HFFc6 (cell line): ENCODE results near the gene BABAM2. TPM values are rescaled to one million over a fixed set of nuclear protein-coding genes. Genes with fewer than 3 reads are reported as not detected.
"Not testable (repeated sequence)": the region's sequence is repeated elsewhere in the genome, so short reads cannot be mapped to it uniquely, and the experiment has no call there.

Source experiments
- DNase-seq: peaks from one replicate; pipeline ENCODE4 v3.0.0-alpha.2; 2018
- H3K27ac Mint-ChIP-seq: 2 replicates; pipeline ENCODE4 v1.8.0; 2020; ENCODE audit warnings: mild to moderate bottlenecking, mixed read lengths
- H3K27me3 Mint-ChIP-seq: 2 replicates; pipeline ENCODE4 v1.8.0; 2021; ENCODE audit warnings: mild to moderate bottlenecking, moderate library complexity, mixed read lengths; ENCODE audit not compliant: insufficient read depth
- H3K36me3 Mint-ChIP-seq: 2 replicates; pipeline ENCODE4 v1.8.0; 2021; ENCODE audit warnings: low read depth, mixed read lengths
- H3K4me1 Mint-ChIP-seq: 2 replicates; pipeline ENCODE4 v1.8.0; 2020; ENCODE audit warnings: low read depth, mixed read lengths
- H3K4me3 Mint-ChIP-seq: 2 replicates; pipeline ENCODE4 v1.8.0; 2020; ENCODE audit warnings: mild to moderate bottlenecking, moderate library complexity, mixed read lengths
- H3K9me3 Mint-ChIP-seq: 2 replicates; pipeline ENCODE4 v1.8.0; 2020; ENCODE audit warnings: mild to moderate bottlenecking, mixed read lengths
- total RNA-seq, 6 experiments: library from RNA; stranded (reverse); fragmentation: NEBNext Ultra II Directional; extraction: Animal tissue kit (Norgen Biotek cat#: 25700); gene quantifications; 2 replicates in 1 of 6; 3 replicates in 5 of 6; pipeline ENCODE4 v1.2.3, GENCODE V29; 2021
- TF ChIP-seq, protein P1 (sequence below): fragments of 200-600 bp; sonication (generic); IDR thresholded peaks from 2 replicates; pipeline ENCODE4 v1.5.0; 2021; ENCODE audit warnings: antibody characterized with exemption, mild to moderate bottlenecking

The BABAM2 gene
- total RNA-seq, 6 experiments from 2014 or later: 30.8 to 46.6 (median 41.2) TPM

DNA sequence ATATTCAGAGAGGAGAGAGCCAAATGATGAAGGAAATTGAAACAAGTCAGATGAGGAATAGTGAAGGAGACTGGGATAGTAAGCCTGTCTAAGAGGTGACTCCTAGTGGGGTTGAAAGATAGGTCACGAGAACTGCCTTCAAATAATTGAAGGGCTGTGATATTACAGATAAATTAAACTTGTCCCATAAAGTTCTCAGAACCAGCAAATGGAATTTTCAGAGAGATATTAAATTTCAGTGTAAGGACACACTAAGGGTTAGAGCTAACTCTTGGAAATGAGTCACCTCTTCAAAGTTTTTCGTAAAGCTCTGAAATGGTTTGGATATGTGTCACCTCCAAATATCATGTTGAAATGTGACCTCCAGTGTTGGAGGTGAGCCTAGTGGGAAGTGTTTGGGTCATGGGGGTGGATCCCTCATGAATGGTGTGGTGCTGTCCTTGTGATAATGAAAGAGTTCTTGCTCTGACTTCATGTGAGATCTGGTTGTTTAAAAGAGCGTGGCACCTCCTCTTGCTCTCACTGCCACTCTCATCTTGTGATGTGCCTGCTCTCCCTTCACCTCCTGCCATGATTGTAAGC lies 87.3 kb downstream of the BABAM2 start:
- TF ChIP-seq, protein P1, sequence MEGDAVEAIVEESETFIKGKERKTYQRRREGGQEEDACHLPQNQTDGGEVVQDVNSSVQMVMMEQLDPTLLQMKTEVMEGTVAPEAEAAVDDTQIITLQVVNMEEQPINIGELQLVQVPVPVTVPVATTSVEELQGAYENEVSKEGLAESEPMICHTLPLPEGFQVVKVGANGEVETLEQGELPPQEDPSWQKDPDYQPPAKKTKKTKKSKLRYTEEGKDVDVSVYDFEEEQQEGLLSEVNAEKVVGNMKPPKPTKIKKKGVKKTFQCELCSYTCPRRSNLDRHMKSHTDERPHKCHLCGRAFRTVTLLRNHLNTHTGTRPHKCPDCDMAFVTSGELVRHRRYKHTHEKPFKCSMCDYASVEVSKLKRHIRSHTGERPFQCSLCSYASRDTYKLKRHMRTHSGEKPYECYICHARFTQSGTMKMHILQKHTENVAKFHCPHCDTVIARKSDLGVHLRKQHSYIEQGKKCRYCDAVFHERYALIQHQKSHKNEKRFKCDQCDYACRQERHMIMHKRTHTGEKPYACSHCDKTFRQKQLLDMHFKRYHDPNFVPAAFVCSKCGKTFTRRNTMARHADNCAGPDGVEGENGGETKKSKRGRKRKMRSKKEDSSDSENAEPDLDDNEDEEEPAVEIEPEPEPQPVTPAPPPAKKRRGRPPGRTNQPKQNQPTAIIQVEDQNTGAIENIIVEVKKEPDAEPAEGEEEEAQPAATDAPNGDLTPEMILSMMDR: peak; percentile 36
- peaks cover 58% of the 10 kb centered on the region for H3K4me1 Mint-ChIP-seq
- peak overlapping the region; percentile 91 for H3K27ac Mint-ChIP-seq
- peak overlapping the region; percentile 76 for H3K4me3 Mint-ChIP-seq
- peaks cover 16% of the 10 kb centered on the region for H3K36me3 Mint-ChIP-seq
- DNase-seq: peak; percentile 90
- no peaks in the 10 kb centered on the region for H3K9me3 Mint-ChIP-seq
- 0 out of 2 replicates have a peak, but pooled peaks cover 2% of the 10 kb centered on the region for H3K27me3 Mint-ChIP-seq

DNA sequence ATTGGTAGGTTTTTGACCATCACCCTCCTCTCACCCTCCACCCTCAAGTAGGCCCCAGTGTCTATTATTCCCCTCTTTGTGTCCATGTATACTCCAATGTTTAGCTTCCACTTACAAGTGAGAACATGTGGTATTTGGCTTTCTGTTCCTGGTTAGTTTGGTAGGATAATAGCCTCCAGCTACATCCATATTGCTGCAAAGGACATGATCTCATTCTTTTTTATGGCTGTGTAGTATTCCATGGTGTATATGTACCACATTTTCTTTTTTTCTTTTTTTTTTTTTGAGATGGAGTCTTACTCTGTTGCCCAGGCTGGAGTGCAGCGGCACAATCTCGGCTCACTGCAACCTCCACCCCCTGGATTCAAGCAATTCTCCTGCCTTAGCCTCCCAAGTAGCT lies 88.2 kb downstream of the BABAM2 start:
- peaks cover 52% of the 10 kb centered on the region for H3K4me1 Mint-ChIP-seq
- peak overlapping the region; percentile 76 for H3K4me3 Mint-ChIP-seq
- peaks cover 21% of the 10 kb centered on the region for H3K36me3 Mint-ChIP-seq
- H3K27ac Mint-ChIP-seq: peak overlapping the region; percentile 91; the same call in 1 of the 2 replicates
- H3K27me3 Mint-ChIP-seq, DNase-seq, H3K9me3 Mint-ChIP-seq: not testable (repeated sequence)

DNA sequence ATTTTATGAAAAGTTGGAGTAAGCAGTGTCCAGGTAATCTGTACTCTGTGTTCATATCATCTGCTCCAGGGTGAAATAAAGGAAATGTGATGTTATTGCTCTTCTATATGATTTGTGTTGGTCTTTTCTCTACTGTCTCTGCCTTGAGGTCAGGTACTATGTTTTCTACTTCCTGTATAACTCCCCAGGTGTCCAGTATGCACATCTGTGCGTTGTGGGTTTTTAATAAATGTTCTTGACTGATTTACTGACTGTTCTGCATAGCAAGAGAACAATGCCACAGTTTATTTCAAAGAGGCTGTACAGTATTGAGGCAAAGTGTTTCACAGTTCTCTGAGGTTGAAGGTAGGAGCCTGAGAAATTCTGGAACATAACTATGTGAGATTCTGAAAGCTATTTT lies 89.7 kb downstream of the BABAM2 start:
- Mint-ChIP-seq H3K9me3 (no peaks in the 10 kb centered on the region), H3K36me3 (peaks cover 19% of the 10 kb centered on the region), H3K4me3 (no peak overlapping the region), H3K4me1 (peaks cover 60% of the 10 kb centered on the region), H3K27me3 (0 out of 2 replicates have a peak, but pooled peaks cover 2% of the 10 kb centered on the region), H3K27ac (no peak overlapping the region; the same call in 1 of the 2 replicates)
- TF ChIP-seq, protein P1: no peak
- DNase-seq: no peak

DNA sequence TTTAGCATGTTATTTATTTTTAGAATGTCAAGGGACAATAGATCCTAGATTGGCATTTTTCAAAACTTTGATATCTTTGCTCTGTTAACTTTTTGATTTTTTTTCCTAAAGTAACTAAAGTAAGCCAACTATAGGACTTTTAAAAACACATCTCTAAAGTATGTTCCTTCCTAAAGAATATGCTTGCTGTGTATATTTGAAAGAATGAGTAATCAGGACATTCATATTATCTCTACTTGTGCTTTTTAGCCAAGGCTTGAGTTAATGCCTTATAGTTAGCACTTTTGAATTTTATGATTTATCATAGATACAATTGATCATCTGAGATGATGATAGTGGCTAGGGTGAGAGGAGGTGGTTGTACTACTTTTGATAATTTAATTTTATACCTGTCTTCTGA lies 93.6 kb downstream of the BABAM2 start:
- no peak for DNase-seq
- Mint-ChIP-seq H3K36me3 (peaks cover 12% of the 10 kb centered on the region), H3K4me3 (no peak overlapping the region), H3K27ac (no peak overlapping the region), H3K9me3 (no peaks in the 10 kb centered on the region), H3K27me3 (no peaks in the 10 kb centered on the region), H3K4me1 (peaks cover 42% of the 10 kb centered on the region)
- TF ChIP-seq, protein P1: no peak

DNA sequence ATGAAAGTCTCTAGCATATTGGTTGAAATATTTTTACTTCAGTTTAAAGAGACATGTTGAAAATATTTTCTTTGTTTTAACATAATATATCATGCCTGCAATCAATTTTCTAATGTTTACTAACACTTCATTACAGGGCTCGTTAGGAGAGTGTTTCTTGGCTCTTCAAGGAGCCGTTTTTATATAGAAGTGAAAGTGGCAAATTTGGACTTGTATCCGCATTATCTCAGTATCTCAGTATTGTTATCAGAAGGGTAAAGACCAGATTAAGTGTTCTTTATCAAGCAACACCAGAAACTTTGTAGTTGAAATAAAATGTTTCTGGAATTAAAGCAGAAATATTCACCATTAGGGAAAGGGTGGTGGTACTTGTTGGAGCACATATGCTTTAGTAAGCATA lies 97.8 kb downstream of the BABAM2 start:
- Mint-ChIP-seq H3K36me3 (peaks cover 7% of the 10 kb centered on the region), H3K27ac (peak overlapping the region; percentile 14; the same call in 1 of the 2 replicates), H3K4me1 (peaks cover 56% of the 10 kb centered on the region), H3K27me3 (no peaks in the 10 kb centered on the region), H3K9me3 (no peaks in the 10 kb centered on the region), H3K4me3 (peak overlapping the region; percentile 58)
- TF ChIP-seq, protein P1: no peak
- DNase-seq: no peak

DNA sequence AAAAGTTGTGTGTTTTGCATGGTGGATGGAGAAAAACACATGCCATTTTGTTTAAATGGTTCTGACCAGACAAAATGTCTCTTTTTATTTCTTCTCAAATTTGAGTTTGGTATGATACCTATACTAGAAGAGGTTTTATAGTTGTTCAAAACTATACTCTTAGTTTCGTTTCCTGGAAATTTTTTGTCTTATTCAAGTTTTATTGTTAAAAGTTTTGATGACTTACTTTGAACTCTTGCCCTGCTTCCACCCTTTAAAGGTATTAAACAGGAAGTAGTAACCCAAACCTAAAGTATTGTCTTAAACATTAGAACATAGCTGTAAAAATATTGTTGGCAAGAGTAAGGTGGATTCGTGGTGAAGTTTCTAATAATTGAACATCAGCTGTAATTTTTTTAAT lies 98.2 kb downstream of the BABAM2 start:
- Mint-ChIP-seq H3K4me3 (peak overlapping the region; percentile 58; the same call in 1 of the 2 replicates), H3K36me3 (peaks cover 7% of the 10 kb centered on the region), H3K9me3 (no peaks in the 10 kb centered on the region), H3K4me1 (peaks cover 59% of the 10 kb centered on the region), H3K27ac (no peak overlapping the region), H3K27me3 (no peaks in the 10 kb centered on the region)
- DNase-seq: no peak
- TF ChIP-seq, protein P1: no peak
